H9 (cell line): Measurements from ENCODE around the gene MCHR1. TPM values are rescaled to one million over a fixed set of nuclear protein-coding genes. Genes with fewer than 3 reads are reported as not detected.

Experiments used
- DNase-seq: peaks from one replicate; pipeline ENCODE4 v3.0.0-alpha.2; 2017
- H2AFZ ChIP-seq: one replicate; pipeline ENCODE4 v1.6.1; 2013; ENCODE audit warnings: mild to moderate bottlenecking, low read length, control low read depth, moderate library complexity
- H2AK5ac ChIP-seq: 2 replicates; pipeline ENCODE4 v1.6.1; 2013; ENCODE audit warnings: low read length, control low read depth, mixed read lengths; ENCODE audit not compliant: insufficient read length
- H2BK120ac ChIP-seq: one replicate; pipeline ENCODE4 v1.6.1; 2013; ENCODE audit warnings: low read depth, mild to moderate bottlenecking, low read length, control low read depth, inconsistent platforms; ENCODE audit not compliant: poor library complexity, severe bottlenecking
- H2BK12ac ChIP-seq: 2 replicates; pipeline ENCODE4 v1.6.1; 2013; ENCODE audit warnings: low read length, control low read depth, mixed read lengths, low read depth; ENCODE audit not compliant: insufficient read length
- H2BK15ac ChIP-seq: 2 replicates; pipeline ENCODE4 v1.6.1; 2013; ENCODE audit warnings: low read depth, low read length, control low read depth
- H2BK20ac ChIP-seq: one replicate; pipeline ENCODE4 v1.6.1; 2013; ENCODE audit warnings: low read depth, mild to moderate bottlenecking, low read length, control low read depth, inconsistent platforms; ENCODE audit not compliant: poor library complexity, severe bottlenecking
- H2BK5ac ChIP-seq: 2 replicates; pipeline ENCODE4 v1.6.1; 2013; ENCODE audit warnings: low read length, control low read depth, mixed read lengths; ENCODE audit not compliant: insufficient read length
- H3K14ac ChIP-seq: 2 replicates; pipeline ENCODE4 v1.6.1; 2013; ENCODE audit warnings: low read length, control low read depth; ENCODE audit not compliant: insufficient read depth
- H3K18ac ChIP-seq: 2 replicates; pipeline ENCODE4 v1.6.1; 2013; ENCODE audit warnings: low read depth, mild to moderate bottlenecking, mixed read lengths, low read length, control low read depth; ENCODE audit not compliant: insufficient read length
- H3K23ac ChIP-seq: 2 replicates; pipeline ENCODE4 v1.6.1; 2013; ENCODE audit warnings: low read length, control low read depth, mixed read lengths, low read depth; ENCODE audit not compliant: insufficient read length
- H3K23me2 ChIP-seq: 2 replicates; pipeline ENCODE4 v1.6.1; 2013; ENCODE audit warnings: low read depth, mild to moderate bottlenecking, mixed read lengths, low read length, control low read depth; ENCODE audit not compliant: insufficient read length, poor library complexity, severe bottlenecking
- H3K27ac ChIP-seq: 2 replicates; pipeline ENCODE4 v1.5.1; 2013; ENCODE audit warnings: low read length, control low read depth, mixed read lengths, low read depth; ENCODE audit not compliant: insufficient read length
- H3K27me3 ChIP-seq: 2 replicates; pipeline ENCODE4 v1.6.1; 2013; ENCODE audit warnings: low read length, control low read depth, inconsistent platforms; ENCODE audit not compliant: insufficient read depth
- H3K4ac ChIP-seq: 2 replicates; pipeline ENCODE4 v1.6.1; 2013; ENCODE audit warnings: low read depth, mild to moderate bottlenecking, control low read depth, inconsistent platforms, low read length, moderate library complexity
- H3K4me1 ChIP-seq: 2 replicates; pipeline ENCODE4 v1.6.1; 2013; ENCODE audit warnings: low read length, control low read depth, inconsistent platforms; ENCODE audit not compliant: insufficient read depth
- H3K4me2 ChIP-seq: 2 replicates; pipeline ENCODE4 v1.6.1; 2013; ENCODE audit warnings: low read length, control low read depth, mixed read lengths; ENCODE audit not compliant: insufficient read length, insufficient read depth
- H3K56ac ChIP-seq: 2 replicates; pipeline ENCODE4 v1.6.1; 2013; ENCODE audit warnings: low read depth, mild to moderate bottlenecking, mixed read lengths, low read length, control low read depth; ENCODE audit not compliant: insufficient read length
- H3K79me1 ChIP-seq: 2 replicates; pipeline ENCODE4 v1.6.1; 2013; ENCODE audit warnings: low read depth, mild to moderate bottlenecking, moderate library complexity, low read length, control low read depth, inconsistent platforms; ENCODE audit not compliant: insufficient read depth, poor library complexity, severe bottlenecking
- H3K79me2 ChIP-seq: 2 replicates; pipeline ENCODE4 v1.6.1; 2013; ENCODE audit warnings: low read length, control low read depth, inconsistent platforms; ENCODE audit not compliant: insufficient read depth
- H3K9ac ChIP-seq: 2 replicates; pipeline ENCODE4 v1.6.1; 2013; ENCODE audit warnings: low read length, control low read depth, mixed read lengths; ENCODE audit not compliant: insufficient read length; ENCODE audit errors: extremely low read depth
- H3K9me3 ChIP-seq: one replicate; pipeline ENCODE4 v1.6.1; 2013; ENCODE audit warnings: low read depth, low read length, inconsistent platforms; ENCODE audit not compliant: control insufficient read depth
- H3T11ph ChIP-seq: one replicate; pipeline ENCODE4 v1.6.1; 2013; ENCODE audit warnings: mild to moderate bottlenecking, low read length, control low read depth, inconsistent platforms
- H4K20me1 ChIP-seq: one replicate; pipeline ENCODE4 v1.6.1; 2013; ENCODE audit not compliant: control insufficient read depth, insufficient read length, insufficient read depth
- H4K5ac ChIP-seq: 2 replicates; pipeline ENCODE4 v1.6.1; 2013; ENCODE audit warnings: low read depth, mild to moderate bottlenecking, mixed read lengths, low read length, control low read depth; ENCODE audit not compliant: insufficient read length
- H4K8ac ChIP-seq: replicated peaks from 2 replicates; pipeline ENCODE4 v1.6.1; 2013; ENCODE audit warnings: low read length, control low read depth, mixed read lengths, low read depth; ENCODE audit not compliant: insufficient read length
- H4K91ac ChIP-seq: 2 replicates; pipeline ENCODE4 v1.6.1; 2013; ENCODE audit warnings: low read depth, mild to moderate bottlenecking, moderate library complexity, mixed read lengths, low read length, control low read depth; ENCODE audit not compliant: insufficient read length
- H3K27ac Mint-ChIP-seq, 3 experiments: 2 replicates in 2 of 3; 3 replicates in 1 of 3; pipeline ENCODE4 v1.8.0; 2020 to 2021; ENCODE audit warnings: mixed read lengths in 3 of 3, mild to moderate bottlenecking in 1 of 3, moderate library complexity in 1 of 3
- H3K27me3 Mint-ChIP-seq: 2 replicates; pipeline ENCODE4 v1.8.0; 2021; ENCODE audit warnings: low read depth, mild to moderate bottlenecking, moderate library complexity, mixed read lengths
- H3K36me3 Mint-ChIP-seq, 3 experiments: 2 replicates in 2 of 3; 3 replicates in 1 of 3; pipeline ENCODE4 v1.8.0; 2020 to 2021; ENCODE audit warnings: low read depth in 3 of 3, mixed read lengths in 3 of 3; ENCODE audit not compliant: insufficient read depth in 1 of 3
- H3K4me1 Mint-ChIP-seq, 2 experiments: 2 replicates each; pipeline ENCODE4 v1.8.0; 2020; ENCODE audit warnings: mixed read lengths in 2 of 2
- H3K4me3 Mint-ChIP-seq, 2 experiments: 2 replicates in 1 of 2; 3 replicates in 1 of 2; pipeline ENCODE4 v1.8.0; 2020 to 2021; ENCODE audit warnings: mild to moderate bottlenecking in 2 of 2, mixed read lengths in 2 of 2, moderate library complexity in 1 of 2
- H3K9me3 Mint-ChIP-seq, 2 experiments: 2 replicates in 1 of 2; 3 replicates in 1 of 2; pipeline ENCODE4 v1.8.0; 2020; ENCODE audit warnings: mild to moderate bottlenecking in 2 of 2, mixed read lengths in 2 of 2, moderate library complexity in 1 of 2
- WGBS: extraction: QIAGEN DNeasy Blood & Tissue Kit; methylation state at CpG from one replicate; pipeline ENCODE4 v1.1.7; 2013; ENCODE audit warnings: missing lambda C conversion rate, low lambda C conversion rate, mixed read lengths; ENCODE audit not compliant: insufficient read length; ENCODE audit errors: extremely low coverage; 5-methylcytosine and 5-hydroxymethylcytosine counted together
- total RNA-seq: library from RNA; stranded (reverse); gene quantifications from 2 replicates; pipeline ENCODE4 v1.2.1, GENCODE V29; 2021
- TF ChIP-seq, protein P1 (sequence below): fragments of 200-600 bp; sonication (generic); conservative IDR thresholded peaks from 3 replicates; pipeline ENCODE4 v1.8.0; 2021; ENCODE audit warnings: antibody characterized with exemption, mild to moderate bottlenecking

The MCHR1 gene
- total RNA-seq, 1 experiment from 2014 or later = 2.9 TPM

- H3K4me2 ChIP-seq = no peak overlapping the region
Observed at GRCh38 chr22:40712311-40712710, 33.0 kb downstream of the MCHR1 start.

More at GRCh38 chr22:40712311-40712710, 33.0 kb downstream of the MCHR1 start:
- Histone ChIP-seq H3K9ac (no peak overlapping the region), H3K79me2 (no peaks in the 10 kb centered on the region), H2BK12ac (no peak overlapping the region), H2AK5ac (no peak overlapping the region), H3K27me3 (no peaks in the 10 kb centered on the region), H2BK15ac (no peak overlapping the region), H3K4me1 (peaks cover 4% of the 10 kb centered on the region; the same call in 1 of the 2 replicates), H3K23me2 (no peaks in the 10 kb centered on the region), H3K23ac (no peak overlapping the region), H3K9me3 (no peaks in the 10 kb centered on the region), H4K5ac (no peak overlapping the region), H3K79me1 (no peaks in the 10 kb centered on the region), H4K20me1 (no peaks in the 10 kb centered on the region), H4K8ac (no peak overlapping the region), H2BK120ac (no peak overlapping the region), H3K56ac (no peak overlapping the region), H4K91ac (no peak overlapping the region), H2BK20ac (no peak overlapping the region), H3K4ac (no peak overlapping the region; the same call in 1 of the 2 replicates), H3K18ac (no peak overlapping the region), H2BK5ac (no peak overlapping the region), H3K27ac (no peak overlapping the region), H3K14ac (no peak overlapping the region), H3T11ph (no peak overlapping the region), H2AFZ (no peak overlapping the region)
- peaks cover 0 to 2% (median under 1%) of the 10 kb centered on the region in 3 experiments; a peak in 4 of 7 replicates for H3K36me3 Mint-ChIP-seq
- peaks cover 2% of the 10 kb centered on the region; the same call in 1 of the 2 replicates for H3K27me3 Mint-ChIP-seq
- H3K9me3 Mint-ChIP-seq = peaks cover 2 to 3% of the 10 kb centered on the region in 2 experiments; a peak in 3 of 5 replicates
- no peak overlapping the region for H3K4me3 Mint-ChIP-seq
- no peak for DNase-seq
- no CpG with 5 or more reads among the region's 12 CpGs for WGBS
- H3K27ac Mint-ChIP-seq = no peak overlapping the region; a peak in 1 of 7 replicates
- TF ChIP-seq, protein P1, sequence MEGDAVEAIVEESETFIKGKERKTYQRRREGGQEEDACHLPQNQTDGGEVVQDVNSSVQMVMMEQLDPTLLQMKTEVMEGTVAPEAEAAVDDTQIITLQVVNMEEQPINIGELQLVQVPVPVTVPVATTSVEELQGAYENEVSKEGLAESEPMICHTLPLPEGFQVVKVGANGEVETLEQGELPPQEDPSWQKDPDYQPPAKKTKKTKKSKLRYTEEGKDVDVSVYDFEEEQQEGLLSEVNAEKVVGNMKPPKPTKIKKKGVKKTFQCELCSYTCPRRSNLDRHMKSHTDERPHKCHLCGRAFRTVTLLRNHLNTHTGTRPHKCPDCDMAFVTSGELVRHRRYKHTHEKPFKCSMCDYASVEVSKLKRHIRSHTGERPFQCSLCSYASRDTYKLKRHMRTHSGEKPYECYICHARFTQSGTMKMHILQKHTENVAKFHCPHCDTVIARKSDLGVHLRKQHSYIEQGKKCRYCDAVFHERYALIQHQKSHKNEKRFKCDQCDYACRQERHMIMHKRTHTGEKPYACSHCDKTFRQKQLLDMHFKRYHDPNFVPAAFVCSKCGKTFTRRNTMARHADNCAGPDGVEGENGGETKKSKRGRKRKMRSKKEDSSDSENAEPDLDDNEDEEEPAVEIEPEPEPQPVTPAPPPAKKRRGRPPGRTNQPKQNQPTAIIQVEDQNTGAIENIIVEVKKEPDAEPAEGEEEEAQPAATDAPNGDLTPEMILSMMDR = no peak
- H3K4me1 Mint-ChIP-seq = peaks cover 22 to 36% of the 10 kb centered on the region in 2 experiments
